HUES48 (cell line): ENCODE data around the gene ZFAND6.
"Not testable (repeated sequence)": the region's sequence is repeated elsewhere in the genome, so short reads cannot be mapped to it uniquely, and the experiment has no call there.

Experiments
- H3K27ac ChIP-seq: one replicate; pipeline ENCODE4 v1.7.0; 2013; ENCODE audit warnings: low read depth, low read length, inconsistent platforms
- H3K27me3 ChIP-seq: 2 replicates; pipeline ENCODE4 v1.6.1; 2013; ENCODE audit warnings: mild to moderate bottlenecking, low read length; ENCODE audit not compliant: control insufficient read depth, insufficient read depth
- H3K36me3 ChIP-seq: 2 replicates; pipeline ENCODE4 v1.6.1; 2013; ENCODE audit warnings: low read length; ENCODE audit not compliant: control insufficient read depth, insufficient read depth
- H3K4me1 ChIP-seq: 2 replicates; pipeline ENCODE4 v1.6.1; 2013; ENCODE audit warnings: mild to moderate bottlenecking, low read length; ENCODE audit not compliant: control insufficient read depth, insufficient read depth
- H3K4me3 ChIP-seq: 2 replicates; pipeline ENCODE4 v1.5.1; 2013; ENCODE audit warnings: mild to moderate bottlenecking, low read depth, low read length
- H3K9ac ChIP-seq: 2 replicates; pipeline ENCODE4 v1.6.1; 2013; ENCODE audit warnings: mild to moderate bottlenecking, low read depth, low read length, moderate library complexity
- H3K9me3 ChIP-seq: 2 replicates; pipeline ENCODE4 v1.6.1; 2013; ENCODE audit warnings: low read length; ENCODE audit not compliant: control insufficient read depth, insufficient read depth

Gene ZFAND6

DNA sequence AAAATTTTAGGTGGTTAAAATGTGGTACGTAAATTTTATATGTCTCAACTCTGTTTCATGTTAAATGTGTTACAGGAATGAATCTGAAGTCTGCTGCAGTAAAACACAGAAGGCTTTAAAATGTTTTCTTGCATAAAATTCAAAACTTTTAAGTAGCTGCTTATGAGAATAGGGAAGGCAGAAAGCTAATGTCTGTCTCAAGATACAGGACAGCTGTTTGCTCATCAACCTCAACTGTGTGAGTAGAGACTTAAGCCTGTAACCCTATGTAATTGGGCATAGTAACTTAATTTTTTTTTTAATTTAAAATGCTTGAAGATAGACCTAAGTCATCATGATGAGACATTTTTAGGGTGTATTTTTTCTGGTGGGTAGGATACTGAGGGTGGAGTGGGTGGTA, 38.9 kb downstream of the ZFAND6 start:
- Histone ChIP-seq H3K9ac (no peak overlapping the region), H3K36me3 (no peaks in the 10 kb centered on the region), H3K4me3 (no peak overlapping the region), H3K27ac (no peak overlapping the region), H3K4me1 (no peaks in the 10 kb centered on the region), H3K27me3 (no peaks in the 10 kb centered on the region), H3K9me3 (no peaks in the 10 kb centered on the region)

DNA sequence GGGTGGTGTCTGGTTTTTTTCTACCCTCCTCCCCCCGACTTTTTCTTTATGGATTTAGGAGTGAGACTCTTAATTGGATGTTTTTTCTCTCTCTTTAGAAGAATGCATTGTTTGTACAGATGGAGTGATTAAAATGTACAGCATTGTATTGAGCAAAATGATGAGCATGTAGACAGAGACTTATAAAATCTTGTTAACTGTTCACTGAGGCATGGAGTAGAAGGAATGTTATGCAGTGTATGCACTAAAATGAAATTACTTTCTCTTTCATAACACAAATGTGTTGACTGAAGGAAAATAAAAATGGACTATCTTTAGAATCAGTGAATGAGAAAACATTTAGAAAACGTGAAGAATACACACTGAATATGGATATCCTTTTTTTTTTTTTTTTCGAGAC, 39.8 kb downstream of the ZFAND6 start:
- no peaks in the 10 kb centered on the region for H3K9me3 ChIP-seq
- H3K4me3 ChIP-seq, result no peak overlapping the region
- H3K27me3 ChIP-seq, result no peaks in the 10 kb centered on the region
- H3K27ac ChIP-seq, result no peak overlapping the region
- no peak overlapping the region for H3K9ac ChIP-seq
- H3K36me3 ChIP-seq, result no peaks in the 10 kb centered on the region
- H3K4me1 ChIP-seq, result no peaks in the 10 kb centered on the region

DNA sequence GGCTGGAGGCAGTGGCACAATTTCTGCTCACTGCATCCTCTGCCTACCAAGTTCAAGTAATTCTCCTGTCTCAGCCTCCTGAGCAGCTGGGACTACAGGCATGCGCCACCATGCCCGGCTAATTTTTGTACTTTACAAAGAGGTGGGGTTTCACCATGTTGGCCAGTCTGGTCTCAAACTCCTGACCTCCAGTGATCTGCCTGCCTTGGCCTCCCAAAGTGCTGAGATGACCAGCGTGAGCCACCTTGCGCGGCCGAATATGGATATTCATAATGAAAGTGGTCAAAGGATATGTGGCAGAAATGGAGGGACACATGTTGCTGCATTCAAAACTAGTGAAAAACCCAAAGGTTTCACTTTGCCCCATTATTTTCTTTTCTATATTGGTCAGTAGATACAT, 40.2 kb downstream of the ZFAND6 start:
- H3K27ac ChIP-seq, H3K9me3 ChIP-seq, H3K27me3 ChIP-seq, H3K4me3 ChIP-seq, H3K9ac ChIP-seq, H3K4me1 ChIP-seq, H3K36me3 ChIP-seq: not testable (repeated sequence)

DNA sequence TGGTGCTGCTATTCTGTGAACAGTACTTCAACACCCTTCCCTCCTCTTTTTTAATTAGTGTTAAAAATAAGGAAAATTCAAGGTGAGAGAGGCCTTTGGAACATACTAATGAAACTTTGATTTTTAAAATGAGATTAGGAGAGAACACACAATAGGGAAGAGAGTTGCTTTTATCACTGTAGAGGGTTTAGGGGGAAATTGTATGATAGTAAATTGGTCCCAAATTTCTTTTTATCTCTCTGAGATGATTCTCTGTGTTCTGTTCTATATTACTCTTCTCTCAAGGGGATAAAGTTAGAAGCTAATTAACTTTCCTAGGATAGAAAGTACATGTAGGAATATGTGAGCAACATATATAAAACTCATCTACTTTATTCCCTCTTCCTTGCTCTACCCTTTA, 40.8 kb downstream of the ZFAND6 start:
- H3K27ac ChIP-seq, result no peak overlapping the region
- no peak overlapping the region for H3K4me3 ChIP-seq
- H3K27me3 ChIP-seq, result no peaks in the 10 kb centered on the region
- H3K9me3 ChIP-seq, result no peaks in the 10 kb centered on the region
- H3K36me3 ChIP-seq, result peaks cover 2% of the 10 kb centered on the region; the same call in 1 of the 2 replicates
- no peaks in the 10 kb centered on the region for H3K4me1 ChIP-seq
- no peak overlapping the region for H3K9ac ChIP-seq

DNA sequence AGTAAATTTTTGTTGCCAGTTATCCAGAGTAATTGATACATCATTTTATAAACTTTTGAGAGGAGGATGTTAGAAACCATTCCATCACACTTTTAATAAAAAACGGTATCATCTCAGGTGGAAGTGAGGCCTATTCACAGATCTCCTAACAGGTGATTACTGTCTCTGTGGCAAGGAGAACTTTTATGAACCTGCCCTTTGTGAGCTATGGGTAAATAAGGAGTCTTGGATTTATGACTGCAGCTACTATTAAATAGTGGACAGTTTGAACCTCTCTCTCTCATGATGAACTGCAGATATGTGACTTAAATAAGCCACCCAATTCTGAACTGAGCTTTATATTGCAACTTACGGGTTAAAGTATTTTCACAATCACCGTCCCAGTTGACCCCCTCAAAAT, 45.7 kb downstream of the ZFAND6 start:
- no peaks in the 10 kb centered on the region for H3K9me3 ChIP-seq
- no peak overlapping the region for H3K9ac ChIP-seq
- H3K4me1 ChIP-seq, result peaks cover 16% of the 10 kb centered on the region
- H3K27me3 ChIP-seq, result no peaks in the 10 kb centered on the region
- H3K4me3 ChIP-seq, result no peak overlapping the region
- H3K27ac ChIP-seq, result no peak overlapping the region
- H3K36me3 ChIP-seq, result peaks cover 2% of the 10 kb centered on the region; the same call in 1 of the 2 replicates

DNA sequence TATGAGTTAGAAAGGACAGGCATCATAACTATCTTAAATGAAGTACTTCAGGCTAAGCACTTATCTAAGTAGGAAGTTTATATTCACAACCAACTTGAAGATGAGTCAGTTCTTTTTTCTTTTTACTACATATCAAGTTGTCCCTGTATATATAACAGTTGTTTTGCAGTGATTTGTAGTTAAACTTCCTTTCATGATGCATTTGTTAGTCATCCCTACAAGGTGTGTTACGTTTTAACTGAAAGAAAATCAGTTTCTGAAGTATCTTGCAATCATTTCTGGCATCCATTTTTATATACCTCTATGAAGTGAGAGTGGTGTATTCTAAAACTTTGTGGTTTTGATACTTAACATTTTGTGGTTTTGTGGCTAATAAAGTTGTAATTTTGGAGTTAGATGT, 46.1 kb downstream of the ZFAND6 start:
- no peaks in the 10 kb centered on the region for H3K9me3 ChIP-seq
- no peak overlapping the region for H3K9ac ChIP-seq
- H3K4me1 ChIP-seq, result peaks cover 16% of the 10 kb centered on the region
- no peak overlapping the region for H3K27ac ChIP-seq
- no peaks in the 10 kb centered on the region for H3K27me3 ChIP-seq
- no peak overlapping the region for H3K4me3 ChIP-seq
- H3K36me3 ChIP-seq, result peaks cover 2% of the 10 kb centered on the region; the same call in 1 of the 2 replicates

DNA sequence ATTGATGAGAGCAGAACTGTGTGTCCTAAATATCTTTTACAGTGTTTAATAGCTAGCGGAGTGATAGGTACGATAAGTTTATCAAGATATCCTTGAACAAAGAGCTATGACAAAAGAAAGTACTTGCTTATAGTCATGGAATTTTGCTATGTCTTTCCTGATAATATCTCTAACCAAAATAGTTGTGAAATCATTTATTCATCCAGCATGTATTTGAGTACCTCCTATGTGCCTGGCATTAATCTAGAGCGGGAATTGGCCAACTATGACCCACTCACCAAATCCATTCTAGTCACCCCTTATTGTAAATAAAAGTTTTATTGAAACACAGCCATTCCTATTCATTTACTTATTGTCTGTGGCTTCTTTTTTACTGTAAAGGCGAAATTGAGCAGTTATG, 46.6 kb downstream of the ZFAND6 start:
- peaks cover 2% of the 10 kb centered on the region; the same call in 1 of the 2 replicates for H3K36me3 ChIP-seq
- H3K4me3 ChIP-seq, result no peak overlapping the region
- H3K27me3 ChIP-seq, result no peaks in the 10 kb centered on the region
- no peaks in the 10 kb centered on the region for H3K9me3 ChIP-seq
- H3K27ac ChIP-seq, result no peak overlapping the region
- H3K9ac ChIP-seq, result no peak overlapping the region
- H3K4me1 ChIP-seq, result peaks cover 16% of the 10 kb centered on the region

DNA sequence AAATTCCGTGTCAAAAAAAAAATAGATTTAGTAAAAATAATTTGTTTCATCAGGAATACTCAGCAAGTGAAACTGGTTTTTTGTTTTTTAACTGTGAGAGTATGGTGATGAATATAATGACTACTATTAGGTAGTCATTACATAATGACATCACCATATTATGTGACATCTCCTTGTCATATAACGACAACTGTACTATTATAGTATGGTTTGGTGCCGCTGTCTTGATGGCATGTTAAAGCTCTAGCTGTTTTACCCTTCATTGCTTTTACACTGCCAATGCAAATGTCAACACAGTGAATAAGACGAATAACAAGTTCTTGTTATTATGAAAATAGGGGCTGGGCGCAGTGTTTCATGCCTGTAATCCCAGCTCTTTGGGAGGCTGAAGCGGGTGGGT, 47.7 kb downstream of the ZFAND6 start:
- H3K36me3 ChIP-seq, result peaks cover 2% of the 10 kb centered on the region; the same call in 1 of the 2 replicates

DNA sequence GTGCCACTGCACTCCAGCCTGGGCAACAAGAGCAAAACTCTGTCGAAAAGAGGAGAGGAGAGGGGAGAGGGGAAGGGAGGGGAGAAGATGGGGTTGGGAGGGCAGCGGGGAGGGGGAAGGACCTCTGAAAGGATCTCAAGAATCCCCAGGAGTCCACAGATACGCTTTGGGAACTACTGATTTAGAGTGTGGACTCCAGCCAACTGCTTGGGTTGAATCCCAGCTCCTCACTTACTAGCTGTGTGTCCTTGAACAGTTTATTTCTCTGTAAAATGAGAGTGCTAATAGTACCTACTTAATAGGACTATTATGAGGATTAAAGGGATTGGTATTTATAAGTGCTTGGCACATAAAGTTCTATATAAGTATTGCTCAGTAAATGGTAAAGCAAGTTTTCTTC, 48.3 kb downstream of the ZFAND6 start:
- H3K4me1 ChIP-seq, result peaks cover 16% of the 10 kb centered on the region
- no peak overlapping the region for H3K4me3 ChIP-seq
- no peaks in the 10 kb centered on the region for H3K27me3 ChIP-seq
- peaks cover 2% of the 10 kb centered on the region; the same call in 1 of the 2 replicates for H3K36me3 ChIP-seq
- H3K27ac ChIP-seq, result no peak overlapping the region
- no peak overlapping the region for H3K9ac ChIP-seq
- H3K9me3 ChIP-seq, result no peaks in the 10 kb centered on the region

More for the DNA sequence above, 47.7 kb downstream of the ZFAND6 start:
- Histone ChIP-seq H3K9ac (no peak overlapping the region), H3K4me3 (no peak overlapping the region), H3K27ac (no peak overlapping the region), H3K4me1 (peaks cover 16% of the 10 kb centered on the region), H3K27me3 (no peaks in the 10 kb centered on the region), H3K9me3 (no peaks in the 10 kb centered on the region)

DNA sequence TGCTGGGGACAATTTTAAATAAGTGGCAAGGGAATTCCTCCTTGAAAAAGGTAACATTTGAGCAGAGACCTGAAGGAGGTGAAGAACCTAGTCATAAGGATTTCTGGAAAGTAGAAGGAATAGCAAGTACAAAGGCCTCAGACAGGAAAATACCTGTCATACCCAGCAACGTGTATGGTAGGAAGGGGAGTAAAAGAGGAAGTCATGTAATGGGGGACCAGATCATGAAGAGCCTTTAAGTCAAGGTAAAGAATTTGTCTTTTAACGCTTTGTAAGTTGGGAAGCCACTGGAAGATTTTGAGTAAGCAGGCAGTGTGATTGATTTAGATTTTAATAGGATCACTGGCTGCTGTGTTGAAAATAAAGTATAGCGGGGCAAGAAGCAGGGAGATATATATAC, 49.9 kb downstream of the ZFAND6 start:
- no peak overlapping the region for H3K27ac ChIP-seq
- no peaks in the 10 kb centered on the region for H3K9me3 ChIP-seq

DNA sequence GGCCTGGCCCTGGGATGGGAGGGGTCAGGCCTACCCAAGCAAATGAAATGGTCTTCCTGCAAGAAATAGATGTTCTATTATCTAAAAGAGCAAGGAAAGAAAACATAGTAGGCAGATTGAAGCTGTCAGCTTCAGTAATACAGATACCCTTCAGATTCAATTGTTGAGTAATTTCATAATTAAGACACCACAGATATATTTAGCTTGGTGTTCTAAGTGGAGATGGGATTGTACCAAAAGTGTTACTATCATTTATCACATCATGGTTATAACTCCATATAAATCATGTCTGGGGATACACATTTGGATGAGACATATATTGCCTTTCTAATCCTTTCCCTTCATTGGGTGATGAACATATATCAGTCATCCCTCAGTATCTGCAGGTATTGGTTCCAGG, 51.4 kb downstream of the ZFAND6 start:
- H3K27me3 ChIP-seq, result no peaks in the 10 kb centered on the region
- no peaks in the 10 kb centered on the region for H3K36me3 ChIP-seq
- H3K9me3 ChIP-seq, result no peaks in the 10 kb centered on the region
- no peak overlapping the region for H3K27ac ChIP-seq
- H3K4me1 ChIP-seq, result peaks cover 25% of the 10 kb centered on the region
- H3K9ac ChIP-seq, result no peak overlapping the region
- no peak overlapping the region for H3K4me3 ChIP-seq

More for the DNA sequence above, 49.9 kb downstream of the ZFAND6 start:
- Histone ChIP-seq H3K36me3 (peaks cover 2% of the 10 kb centered on the region; the same call in 1 of the 2 replicates), H3K4me1 (peaks cover 23% of the 10 kb centered on the region), H3K4me3 (no peak overlapping the region), H3K27me3 (no peaks in the 10 kb centered on the region), H3K9ac (no peak overlapping the region)

DNA sequence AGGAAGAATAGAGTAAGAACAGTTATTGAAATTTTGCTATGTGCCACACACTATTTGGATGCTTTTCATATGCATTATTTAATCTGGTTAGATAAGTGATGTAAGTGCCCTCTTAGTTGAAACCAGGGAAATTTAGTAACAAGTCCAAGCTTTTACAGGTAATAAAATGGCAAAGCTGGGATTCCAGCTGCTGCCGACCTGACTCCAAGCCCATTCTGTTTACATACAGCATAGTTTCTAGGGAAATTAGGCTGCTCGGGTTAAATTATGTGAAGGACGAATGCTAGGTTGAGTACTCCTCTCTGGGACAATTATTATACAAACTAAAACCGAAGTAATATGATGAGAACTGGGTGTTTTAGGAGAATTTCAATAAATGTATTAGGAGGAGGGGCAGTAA, 54.6 kb downstream of the ZFAND6 start:
- Histone ChIP-seq H3K9ac (no peak overlapping the region), H3K4me1 (0 out of 2 replicates have a peak, but pooled peaks cover 15% of the 10 kb centered on the region), H3K9me3 (no peaks in the 10 kb centered on the region), H3K27me3 (no peaks in the 10 kb centered on the region), H3K4me3 (no peak overlapping the region), H3K27ac (no peak overlapping the region), H3K36me3 (no peaks in the 10 kb centered on the region)
